CD8-positive, alpha-beta memory T cell (primary cell): ENCODE data around the gene KIF16B. TPM values are rescaled to one million over a fixed set of nuclear protein-coding genes. Genes with fewer than 3 reads are reported as not detected.
"Not testable (repeated sequence)": the region's sequence is repeated elsewhere in the genome, so short reads cannot be mapped to it uniquely, and the experiment has no call there.

ENCODE experiments used
- CTCF ChIA-PET: fragments of 350-600 bp; sonication (Branson Sonifier 250); formaldehyde crosslinking; loops from one replicate; lab custom pipeline; 2021; ENCODE audit warnings: antibody characterized with exemption; lab: Charles Lee
- POLR2A ChIA-PET: fragments of 350-600 bp; sonication (Branson Sonifier 250); formaldehyde crosslinking; loops from one replicate; lab custom pipeline; 2021; ENCODE audit warnings: antibody characterized with exemption; lab: Charles Lee
- DNase-seq, 5 donors: peaks; one replicate each; pipeline versions ENCODE4 v3.0.0 to v3.0.0-alpha.2; 2020 to 2022; ENCODE audit warnings: mixed read lengths in 1 of 5
- H3K27ac ChIP-seq: one replicate; pipeline ENCODE4 v1.7.0; 2013; ENCODE audit warnings: low read depth, mild to moderate bottlenecking, low read length, moderate library complexity
- H3K27me3 ChIP-seq: 2 replicates; pipeline ENCODE4 v1.7.0; 2013; ENCODE audit warnings: low read length, mild to moderate bottlenecking; ENCODE audit not compliant: insufficient read depth, poor library complexity, severe bottlenecking
- H3K36me3 ChIP-seq: 2 replicates; pipeline ENCODE4 v1.7.0; 2013; ENCODE audit warnings: mild to moderate bottlenecking, low read length, moderate library complexity; ENCODE audit not compliant: insufficient read depth
- H3K4me1 ChIP-seq: 2 replicates; pipeline ENCODE4 v1.7.0; 2013; ENCODE audit warnings: mild to moderate bottlenecking, low read length, moderate library complexity; ENCODE audit not compliant: insufficient read depth
- H3K4me3 ChIP-seq: 2 replicates; pipeline ENCODE4 v1.7.0; 2013; ENCODE audit warnings: mild to moderate bottlenecking, low read length
- H3K9me3 ChIP-seq: 2 replicates; pipeline ENCODE4 v1.7.0; 2013; ENCODE audit warnings: mild to moderate bottlenecking, low read length
- H3K27ac Mint-ChIP-seq, 8 donors: one replicate each; pipeline ENCODE4 v1.8.0; 2020 to 2021; ENCODE audit warnings: mixed read lengths in 8 of 8, mild to moderate bottlenecking in 6 of 8, inconsistent platforms in 3 of 8, moderate library complexity in 3 of 8
- H3K27me3 Mint-ChIP-seq, 2 donors: one replicate each; pipeline ENCODE4 v1.8.0; 2020 to 2021; ENCODE audit warnings: mixed read lengths in 2 of 2, mild to moderate bottlenecking in 1 of 2, moderate library complexity in 1 of 2
- H3K36me3 Mint-ChIP-seq, 3 donors: one replicate each; pipeline ENCODE4 v1.8.0; 2020 to 2021; ENCODE audit warnings: mixed read lengths in 3 of 3, inconsistent platforms in 1 of 3, mild to moderate bottlenecking in 1 of 3
- H3K4me1 Mint-ChIP-seq, 3 donors: one replicate each; pipeline ENCODE4 v1.8.0; 2020 to 2021; ENCODE audit warnings: mixed read lengths in 3 of 3, inconsistent platforms in 1 of 3, mild to moderate bottlenecking in 1 of 3
- H3K4me3 Mint-ChIP-seq, 7 donors: one replicate each; pipeline ENCODE4 v1.8.0; 2020 to 2021; ENCODE audit warnings: mixed read lengths in 7 of 7, mild to moderate bottlenecking in 6 of 7, moderate library complexity in 4 of 7, inconsistent platforms in 2 of 7
- H3K9me3 Mint-ChIP-seq, 5 donors: one replicate each; pipeline ENCODE4 v1.8.0; 2020 to 2022; ENCODE audit warnings: mixed read lengths in 5 of 5, mild to moderate bottlenecking in 3 of 5, moderate library complexity in 2 of 5, inconsistent platforms in 1 of 5
- polyA plus RNA-seq: library from polyadenylated mRNA; unstranded; fragments of 300-500 nt; fragmentation: Illumina TruSeq; gene quantifications from one replicate; pipeline ENCODE4 v1.2.3, GENCODE V29; 2021
- total RNA-seq, 2 experiments: library from RNA; stranded (reverse); gene quantifications; one replicate each; pipeline ENCODE4 v1.2.3, GENCODE V29; 2021

Gene KIF16B
- total and polyA plus RNA-seq, 3 experiments from 2014 or later = 3.2 to 6.0 (median 3.4) TPM

DNA sequence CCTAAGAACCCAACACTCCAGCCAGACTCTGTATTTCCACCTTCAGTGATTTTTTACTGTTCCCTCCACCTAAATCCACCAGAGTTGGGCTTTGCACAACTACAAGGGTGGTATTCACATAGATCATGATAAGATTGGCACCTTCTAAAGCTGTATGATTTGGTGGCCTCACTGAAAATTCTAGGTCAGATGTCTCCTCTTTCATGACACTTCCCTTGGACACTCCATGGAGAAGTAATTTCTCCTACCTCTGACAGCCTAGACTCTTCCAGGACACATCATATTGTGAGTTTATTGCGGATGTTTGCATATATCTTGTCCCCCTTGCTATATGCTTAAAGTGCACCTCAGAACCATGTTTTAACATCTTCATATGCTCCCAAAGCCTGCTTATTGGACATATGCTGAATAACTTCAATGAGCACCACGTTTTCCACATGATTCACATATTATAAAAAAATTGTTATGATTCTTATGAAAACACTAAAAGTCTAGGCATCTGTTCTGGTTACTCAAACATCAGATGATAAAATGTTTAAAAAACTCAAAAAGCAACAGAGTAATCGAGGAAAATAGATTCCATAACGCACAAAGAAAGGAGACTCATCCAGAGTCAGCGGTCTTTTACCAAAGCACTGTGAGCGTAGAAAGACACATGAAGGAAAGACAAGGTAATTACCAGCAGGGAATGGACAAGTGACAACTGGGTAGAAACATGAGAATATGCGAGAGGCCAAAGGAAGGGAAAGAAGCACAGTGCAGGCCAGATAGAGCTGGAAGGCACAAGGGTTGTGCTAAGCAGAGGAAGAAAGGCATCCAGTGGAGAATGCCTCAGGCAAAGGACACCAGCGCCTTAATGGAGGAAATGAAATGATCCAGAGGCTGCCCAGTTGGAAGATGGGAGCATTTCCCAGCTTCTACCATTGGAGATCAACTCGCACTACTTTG is 46.5 kb downstream of the KIF16B start:
- H3K9me3 Mint-ChIP-seq = peaks cover 0 to 9% (median 6%) of the 10 kb centered on the region in 5 donors

DNA sequence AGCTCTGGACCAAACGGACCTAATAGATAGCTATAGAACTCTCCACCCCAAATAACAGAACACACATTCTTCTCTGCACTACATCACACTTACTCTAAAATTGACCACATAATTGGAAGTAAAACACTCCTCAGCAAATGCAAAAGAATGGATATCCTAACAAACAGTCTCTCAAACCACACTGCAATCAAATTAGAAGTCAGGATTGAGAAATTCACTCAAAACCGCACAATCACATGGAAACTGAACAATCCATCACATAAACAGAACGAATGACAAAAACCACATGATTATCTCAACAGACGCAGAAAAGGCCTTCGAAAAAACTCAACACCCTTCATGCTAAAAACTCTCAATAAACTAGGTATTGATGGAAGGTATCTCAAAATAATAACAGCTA is 50.6 kb downstream of the KIF16B start:
- DNase-seq, H3K4me3 Mint-ChIP-seq, H3K27me3 Mint-ChIP-seq, H3K9me3 ChIP-seq, H3K27ac ChIP-seq, CTCF ChIA-PET, H3K27ac Mint-ChIP-seq, H3K27me3 ChIP-seq, H3K4me1 ChIP-seq, H3K4me3 ChIP-seq, POLR2A ChIA-PET, H3K9me3 Mint-ChIP-seq, H3K4me1 Mint-ChIP-seq, H3K36me3 ChIP-seq: not testable (repeated sequence)
- peaks cover 21 to 34% (median 27%) of the 10 kb centered on the region in 3 donors for H3K36me3 Mint-ChIP-seq

More for the DNA sequence above, 46.5 kb downstream of the KIF16B start:
- no peaks in the 10 kb centered on the region for H3K9me3 ChIP-seq
- peaks cover 20 to 34% (median 24%) of the 10 kb centered on the region in 3 donors for H3K36me3 Mint-ChIP-seq
- H3K27ac Mint-ChIP-seq = no peak overlapping the region
- ChIA-PET CTCF (no interaction called here), POLR2A (no interaction called here)
- no peak overlapping the region for H3K4me3 ChIP-seq
- H3K4me1 Mint-ChIP-seq = no peaks in the 10 kb centered on the region
- no peak for DNase-seq
- H3K4me1 ChIP-seq = no peaks in the 10 kb centered on the region
- H3K27me3 ChIP-seq = no peaks in the 10 kb centered on the region
- H3K27me3 Mint-ChIP-seq = no peaks in the 10 kb centered on the region
- H3K36me3 ChIP-seq = no peaks in the 10 kb centered on the region
- no peak overlapping the region for H3K4me3 Mint-ChIP-seq
- no peak overlapping the region for H3K27ac ChIP-seq

DNA sequence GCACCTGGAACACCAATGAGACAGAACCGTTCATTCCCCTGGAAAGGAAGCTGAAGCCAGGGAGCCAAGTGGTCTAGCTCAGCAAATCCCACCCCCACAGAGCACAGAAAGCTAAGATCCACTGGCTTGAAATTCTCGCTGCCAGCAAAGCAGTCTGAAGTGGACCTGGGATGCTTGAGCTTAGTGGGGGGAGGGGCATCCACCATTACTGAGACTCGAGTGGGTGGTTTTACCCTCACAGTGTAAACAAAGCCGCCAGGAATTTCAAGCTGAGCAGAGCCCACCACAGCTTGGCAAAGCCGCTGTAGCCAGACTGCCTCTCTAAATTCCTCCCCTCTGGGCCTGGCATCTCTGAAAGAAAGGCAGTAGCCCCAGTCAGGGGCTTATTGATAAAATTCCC is 53.1 kb downstream of the KIF16B start:
- ChIA-PET CTCF (no interaction called here), POLR2A (no interaction called here)
- no peaks in the 10 kb centered on the region for H3K36me3 ChIP-seq
- no peaks in the 10 kb centered on the region for H3K4me1 ChIP-seq
- H3K36me3 Mint-ChIP-seq = peaks cover 10 to 25% (median 17%) of the 10 kb centered on the region in 3 donors
- H3K27ac ChIP-seq = no peak overlapping the region
- no peak overlapping the region for H3K4me3 Mint-ChIP-seq
- H3K27me3 Mint-ChIP-seq = no peaks in the 10 kb centered on the region
- no peak overlapping the region for H3K4me3 ChIP-seq
- DNase-seq = no peak
- peaks cover 0 to 7% (median 2%) of the 10 kb centered on the region in 5 donors for H3K9me3 Mint-ChIP-seq
- no peaks in the 10 kb centered on the region for H3K27me3 ChIP-seq
- no peaks in the 10 kb centered on the region for H3K9me3 ChIP-seq
- H3K4me1 Mint-ChIP-seq = no peaks in the 10 kb centered on the region
- no peak overlapping the region for H3K27ac Mint-ChIP-seq

DNA sequence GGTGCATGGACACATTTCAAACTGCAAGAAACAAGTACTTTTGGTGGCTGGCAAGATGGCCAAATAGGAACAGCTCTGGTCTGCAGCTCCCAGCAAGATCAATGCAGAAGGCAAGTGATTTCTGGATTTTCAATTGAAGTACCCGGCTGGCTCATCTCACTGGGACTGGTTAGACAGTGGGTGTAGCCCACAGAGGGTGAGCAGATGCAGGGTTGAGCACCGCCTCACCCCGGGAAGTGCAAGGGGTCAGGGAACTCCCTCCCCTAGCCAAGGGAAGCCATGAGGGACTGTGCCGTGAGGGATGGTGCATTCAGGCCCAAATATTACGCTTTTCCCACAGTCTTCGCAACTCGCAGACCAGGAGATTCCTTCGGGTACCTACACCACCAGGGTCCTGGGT is 53.6 kb downstream of the KIF16B start:
- CTCF ChIA-PET, DNase-seq, POLR2A ChIA-PET: not testable (repeated sequence)

DNA sequence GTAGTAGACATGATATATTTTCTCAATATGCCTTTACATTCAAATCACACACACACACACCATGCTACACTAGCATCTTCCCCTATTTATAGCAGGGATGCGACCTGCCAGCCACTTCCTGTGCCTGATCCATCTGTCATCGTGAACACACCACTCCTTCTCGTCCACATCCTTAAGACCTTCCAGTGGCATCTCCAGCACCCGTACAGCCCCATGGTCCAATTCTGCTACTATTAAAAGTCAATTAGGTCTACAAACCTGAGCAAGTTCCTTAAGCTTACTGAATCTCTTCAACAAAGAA is 54.5 kb downstream of the KIF16B start:
- Mint-ChIP-seq H3K36me3 (peaks cover 3 to 22% (median 5%) of the 10 kb centered on the region in 3 donors), H3K4me1 (no peaks in the 10 kb centered on the region), H3K4me3 (no peak overlapping the region), H3K27ac (peak overlapping the region in 1 of 8 donors; percentile 59), H3K9me3 (peaks cover 0 to 4% (median 0%) of the 10 kb centered on the region in 5 donors), H3K27me3 (no peaks in the 10 kb centered on the region)
- no peaks in the 10 kb centered on the region for H3K9me3 ChIP-seq
- ChIA-PET POLR2A (no interaction called here), CTCF (no interaction called here)
- H3K4me3 ChIP-seq = no peak overlapping the region
- DNase-seq = no peak
- H3K36me3 ChIP-seq = no peaks in the 10 kb centered on the region
- no peak overlapping the region for H3K27ac ChIP-seq
- no peaks in the 10 kb centered on the region for H3K4me1 ChIP-seq
- H3K27me3 ChIP-seq = no peaks in the 10 kb centered on the region

More for the DNA sequence above, 53.6 kb downstream of the KIF16B start:
- not testable (repeated sequence) for H3K36me3 ChIP-seq, H3K4me1 Mint-ChIP-seq, H3K4me3 ChIP-seq, H3K27me3 Mint-ChIP-seq, H3K9me3 ChIP-seq, H3K27me3 ChIP-seq, H3K4me1 ChIP-seq, H3K27ac ChIP-seq, H3K4me3 Mint-ChIP-seq, H3K9me3 Mint-ChIP-seq
- H3K36me3 Mint-ChIP-seq = peaks cover 6 to 20% (median 12%) of the 10 kb centered on the region in 3 donors
- H3K27ac Mint-ChIP-seq = peak overlapping the region in 2 of 8 donors; percentile 44 to 52

DNA sequence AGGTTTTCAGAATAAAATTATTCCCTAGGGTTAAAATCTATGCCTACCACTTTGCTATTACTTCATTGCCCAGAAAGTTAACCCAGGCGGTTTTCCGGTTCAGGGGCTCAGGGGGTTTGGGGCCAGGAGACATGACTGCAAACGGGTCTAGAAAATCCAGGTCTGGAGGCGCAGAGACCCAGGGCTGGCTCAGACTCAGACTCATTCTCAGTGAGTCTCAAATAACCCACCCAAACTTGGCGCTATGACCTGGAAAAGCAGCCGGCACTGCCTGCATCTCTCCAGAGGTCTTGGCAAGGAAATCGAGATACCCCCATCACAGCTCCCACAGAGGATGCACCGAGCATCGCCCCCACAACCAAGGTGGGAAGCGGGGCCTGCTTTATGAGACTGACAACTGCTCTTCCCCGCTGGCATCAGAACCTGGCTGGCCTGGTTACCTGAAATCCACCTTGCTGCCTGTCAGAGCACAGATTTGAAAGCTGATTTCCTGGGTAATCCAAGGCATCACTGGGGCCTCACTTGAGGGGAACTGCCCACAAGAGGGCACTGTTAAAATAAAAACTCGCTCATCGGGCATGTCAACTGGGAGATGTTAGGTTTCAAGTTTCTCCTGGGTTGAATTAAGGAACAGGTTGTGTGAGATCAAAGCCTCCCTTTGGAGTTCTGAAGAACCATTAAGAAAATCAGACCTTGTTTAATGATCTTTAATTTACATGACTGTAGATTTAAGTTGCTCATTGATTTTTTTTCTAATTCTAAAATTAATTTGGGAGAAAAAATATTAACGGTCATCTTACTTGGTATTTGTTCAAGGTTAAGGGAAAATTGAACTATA is 55.1 kb downstream of the KIF16B start:
- ChIA-PET CTCF (no interaction called here), POLR2A (no interaction called here)
- H3K36me3 ChIP-seq = no peaks in the 10 kb centered on the region
- Mint-ChIP-seq H3K4me1 (no peaks in the 10 kb centered on the region), H3K36me3 (peaks cover 0 to 24% (median 7%) of the 10 kb centered on the region in 3 donors), H3K27ac (peak overlapping the region in 2 of 8 donors; percentile 8 to 43), H3K9me3 (no peaks in the 10 kb centered on the region), H3K4me3 (no peak overlapping the region), H3K27me3 (no peaks in the 10 kb centered on the region)
- no peak overlapping the region for H3K27ac ChIP-seq
- no peaks in the 10 kb centered on the region for H3K4me1 ChIP-seq
- H3K4me3 ChIP-seq = no peak overlapping the region
- DNase-seq = peak in 1 of 5 donors; percentile 2
- no peaks in the 10 kb centered on the region for H3K9me3 ChIP-seq
- H3K27me3 ChIP-seq = no peaks in the 10 kb centered on the region

DNA sequence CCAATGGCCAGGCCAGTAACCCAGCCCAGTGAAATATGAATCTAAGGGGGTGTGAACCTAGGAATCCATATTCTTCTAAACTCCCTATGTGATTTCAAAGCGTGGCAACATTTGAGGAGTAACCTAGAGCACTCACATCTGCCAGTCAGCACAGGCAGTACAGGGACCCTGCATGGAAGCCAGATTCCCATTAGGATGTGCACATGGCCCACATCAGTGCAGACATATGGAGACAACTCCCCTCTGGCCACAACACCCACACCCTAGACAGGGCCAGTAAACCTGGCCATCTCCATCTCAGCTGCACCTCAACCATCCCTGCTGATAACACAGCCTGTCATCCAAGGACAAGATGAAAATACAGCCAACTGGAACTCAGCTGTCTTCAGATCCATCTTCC is 56.5 kb downstream of the KIF16B start:
- H3K4me1 Mint-ChIP-seq = no peaks in the 10 kb centered on the region
- CTCF ChIA-PET = no interaction called here

DNA sequence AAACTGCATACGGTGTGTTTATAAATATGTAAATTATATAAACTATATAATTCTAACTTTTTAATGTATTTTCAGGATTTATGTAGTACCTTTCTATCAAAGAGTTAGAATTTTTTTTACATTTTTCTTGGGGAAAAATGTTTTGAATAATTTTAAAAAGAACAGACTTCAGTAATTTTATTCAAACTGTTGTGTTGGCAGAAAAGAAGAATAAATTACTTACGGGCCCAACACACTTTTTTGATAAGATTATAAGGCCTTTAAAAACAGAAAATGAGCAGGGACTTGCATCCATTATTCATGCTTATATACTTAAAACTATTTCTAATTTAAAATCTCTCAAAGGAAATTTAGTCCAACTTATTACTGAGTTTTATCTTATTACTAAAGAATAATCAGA is 58.2 kb downstream of the KIF16B start:
- Histone ChIP-seq H3K4me1 (no peaks in the 10 kb centered on the region), H3K9me3 (no peaks in the 10 kb centered on the region), H3K36me3 (no peaks in the 10 kb centered on the region), H3K27me3 (no peaks in the 10 kb centered on the region), H3K27ac (no peak overlapping the region), H3K4me3 (no peak overlapping the region)
- peaks cover 0 to 24% (median 20%) of the 10 kb centered on the region in 3 donors for H3K36me3 Mint-ChIP-seq
- H3K27ac Mint-ChIP-seq = no peak overlapping the region
- H3K4me3 Mint-ChIP-seq = no peak overlapping the region
- no peaks in the 10 kb centered on the region for H3K4me1 Mint-ChIP-seq
- no peaks in the 10 kb centered on the region for H3K27me3 Mint-ChIP-seq
- ChIA-PET CTCF (no interaction called here), POLR2A (no interaction called here)
- H3K9me3 Mint-ChIP-seq = no peaks in the 10 kb centered on the region
- no peak for DNase-seq

More for the DNA sequence above, 56.5 kb downstream of the KIF16B start:
- Mint-ChIP-seq H3K9me3 (no peaks in the 10 kb centered on the region), H3K27me3 (no peaks in the 10 kb centered on the region), H3K36me3 (peaks cover 0 to 25% (median 15%) of the 10 kb centered on the region in 3 donors), H3K27ac (no peak overlapping the region), H3K4me3 (no peak overlapping the region)
- H3K4me1 ChIP-seq = no peaks in the 10 kb centered on the region
- H3K4me3 ChIP-seq = no peak overlapping the region
- no peaks in the 10 kb centered on the region for H3K27me3 ChIP-seq
- POLR2A ChIA-PET = no interaction called here
- no peak for DNase-seq
- no peaks in the 10 kb centered on the region for H3K36me3 ChIP-seq
- H3K9me3 ChIP-seq = no peaks in the 10 kb centered on the region
- no peak overlapping the region for H3K27ac ChIP-seq
